Osteoblast (primary cell): ENCODE measurements around the gene KLLN. TPM values are rescaled to one million over a fixed set of nuclear protein-coding genes. Genes with fewer than 3 reads are reported as not detected.
"Not testable (repeated sequence)": the region's sequence is repeated elsewhere in the genome, so short reads cannot be mapped to it uniquely, and the experiment has no call there.

Experiments used
- DNase-seq: peaks from one replicate; pipeline ENCODE4 v3.0.0; 2011; ENCODE audit warnings: low spot score, mixed read lengths; ENCODE audit not compliant: insufficient read length; ENCODE audit errors: missing footprints
- H2AFZ ChIP-seq: 2 replicates; pipeline ENCODE4 v1.6.0; 2011; ENCODE audit warnings: mild to moderate bottlenecking, low read length
- H3K27ac ChIP-seq: 2 replicates; pipeline ENCODE4 v1.5.1; 2011; ENCODE audit warnings: mild to moderate bottlenecking, low read depth, low read length, moderate library complexity
- H3K27me3 ChIP-seq: 2 replicates; pipeline ENCODE4 v1.6.0; 2012; ENCODE audit warnings: mild to moderate bottlenecking, control low read depth, inconsistent platforms, low read length, moderate library complexity; ENCODE audit not compliant: insufficient read depth
- H3K36me3 ChIP-seq: 2 replicates; pipeline ENCODE4 v1.5.1; 2011; ENCODE audit warnings: mild to moderate bottlenecking, low read length, control low read depth, moderate library complexity; ENCODE audit not compliant: insufficient read depth
- H3K4me1 ChIP-seq: 2 replicates; pipeline ENCODE4 v1.5.1; 2011; ENCODE audit warnings: mild to moderate bottlenecking, low read length, control low read depth, moderate library complexity; ENCODE audit not compliant: insufficient read depth
- H3K4me2 ChIP-seq: 2 replicates; pipeline ENCODE4 v1.6.0; 2011; ENCODE audit warnings: mild to moderate bottlenecking, low read length; ENCODE audit not compliant: insufficient read depth
- H3K4me3 ChIP-seq: fragments of 200-600 bp; sonication (generic); 3 replicates; pipeline ENCODE4 v1.5.1; 2012; ENCODE audit warnings: mild to moderate bottlenecking, low read length, inconsistent platforms; ENCODE audit not compliant: insufficient read depth
- H3K79me2 ChIP-seq: 2 replicates; pipeline ENCODE4 v1.6.0; 2012; ENCODE audit warnings: mild to moderate bottlenecking, low read length, control low read depth, inconsistent platforms; ENCODE audit not compliant: insufficient read depth
- H3K9me3 ChIP-seq: 2 replicates; pipeline ENCODE4 v1.5.1; 2011; ENCODE audit warnings: low read depth, low read length, control low read depth
- H4K20me1 ChIP-seq: 2 replicates; pipeline ENCODE4 v1.6.0; 2012; ENCODE audit warnings: mild to moderate bottlenecking, low read length, control low read depth; ENCODE audit not compliant: insufficient read depth
- CTCF ChIP-seq: IDR thresholded peaks from 2 replicates; pipeline ENCODE4 v1.5.1; 2011; ENCODE audit warnings: mild to moderate bottlenecking, low read depth, low read length, moderate library complexity; ENCODE audit errors: extremely low read depth
- total RNA-seq: library from RNA; depleted of rRNA; stranded (reverse); fragments of >200 nt; gene quantifications from 2 replicates; pipeline ENCODE4 v1.2.3, GENCODE V29; 2012

Gene KLLN, protein sequence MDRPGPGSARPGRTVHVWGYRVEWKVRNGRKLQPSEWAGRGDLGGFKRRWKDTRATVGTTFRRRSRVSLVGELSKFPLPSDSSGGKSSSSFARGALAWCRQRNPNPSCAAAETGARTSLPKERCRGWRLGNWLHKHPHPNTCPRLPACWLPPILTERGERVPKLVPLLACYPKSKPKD
- total RNA-seq = 0.59 and 0.72 TPM in 2 replicates

- Histone ChIP-seq H3K4me1 (peaks cover 20% of the 10 kb centered on the region), H2AFZ (peak within 1 kb of the TSS; percentile 85), H3K4me3 (peak within 1 kb of the TSS; percentile 96), H4K20me1 (peaks cover 34% of the 10 kb centered on the region), H3K79me2 (peaks cover 43% of the 10 kb centered on the region), H3K36me3 (no peaks in the 10 kb centered on the region), H3K9me3 (no peaks in the 10 kb centered on the region), H3K4me2 (peak within 1 kb of the TSS; percentile 92), H3K27me3 (no peaks in the 10 kb centered on the region), H3K27ac (peak within 1 kb of the TSS; percentile 81)
- DNase-seq = peak; percentile 96
- no peak for TF ChIP-seq CTCF
Measured at GRCh38 chr10:87863053-87863943, at the start of gene KLLN, which contains the start of gene PTEN. TSS of gene KLLN (minus strand) at chr10:87863533. CDS start at chr10:87862487, 1,046 bp downstream. TSS of gene PTEN (plus strand) at chr10:87863625. CDS start at chr10:87864470, 845 bp downstream.

GRCh38 chr10:87903396-87903795 is 40.1 kb upstream of the KLLN start:
- H3K4me3 ChIP-seq, H2AFZ ChIP-seq, H4K20me1 ChIP-seq, H3K9me3 ChIP-seq, H3K27ac ChIP-seq, H3K4me2 ChIP-seq, H3K36me3 ChIP-seq, DNase-seq, H3K27me3 ChIP-seq, H3K4me1 ChIP-seq: not testable (repeated sequence)
- peaks cover 77% of the 10 kb centered on the region for H3K79me2 ChIP-seq

DNA sequence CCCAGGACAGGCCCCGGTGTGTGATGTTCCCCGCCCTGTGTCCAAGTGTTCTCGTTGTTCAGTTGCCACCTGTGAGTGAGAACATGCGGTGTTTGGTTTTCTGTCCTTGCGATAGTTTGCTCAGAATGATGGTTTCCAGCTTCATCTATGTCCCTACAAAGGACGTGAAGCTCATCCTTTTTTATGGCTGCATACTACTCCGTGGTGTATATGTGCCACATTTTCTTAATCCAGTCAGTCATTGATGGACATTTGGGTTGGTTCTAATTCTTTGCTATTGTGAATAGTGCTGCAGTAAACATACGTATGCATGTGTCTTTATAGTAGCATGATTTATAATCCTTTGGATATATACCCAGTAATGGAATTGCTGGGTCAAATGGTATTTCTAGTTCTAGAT is 34.6 kb upstream of the KLLN start:
- not testable (repeated sequence) for H3K4me1 ChIP-seq, H3K4me2 ChIP-seq, H2AFZ ChIP-seq, DNase-seq, H3K4me3 ChIP-seq, H3K27me3 ChIP-seq, H3K9me3 ChIP-seq, H3K27ac ChIP-seq
- peaks cover 14% of the 10 kb centered on the region for H4K20me1 ChIP-seq
- H3K36me3 ChIP-seq = peaks cover 13% of the 10 kb centered on the region
- H3K79me2 ChIP-seq = peaks cover 76% of the 10 kb centered on the region

DNA sequence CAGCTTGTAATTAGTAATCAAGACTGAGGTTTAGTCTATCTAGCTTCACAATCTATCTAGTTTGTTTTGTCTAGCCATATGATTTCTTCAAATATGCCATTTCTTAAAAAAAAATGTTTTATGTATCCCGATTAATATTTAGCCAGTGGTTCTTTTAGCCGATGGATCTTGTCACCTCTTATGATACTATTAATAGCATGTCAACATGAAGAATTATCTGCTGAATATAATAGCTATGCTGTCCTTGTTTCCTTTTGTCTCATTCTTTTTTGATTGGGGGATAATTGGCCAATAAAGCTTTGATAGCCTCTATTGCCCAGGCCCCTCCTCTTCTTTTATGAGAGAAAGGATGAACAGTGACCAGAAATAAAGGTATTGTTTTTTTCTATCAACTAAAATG is 32.9 kb upstream of the KLLN start:
- TF ChIP-seq CTCF = no peak
- Histone ChIP-seq H2AFZ (no peak overlapping the region), H3K36me3 (peaks cover 13% of the 10 kb centered on the region), H3K9me3 (no peaks in the 10 kb centered on the region), H3K4me3 (no peak overlapping the region), H3K4me2 (no peak overlapping the region), H3K79me2 (peaks cover 79% of the 10 kb centered on the region), H4K20me1 (peaks cover 21% of the 10 kb centered on the region), H3K27me3 (no peaks in the 10 kb centered on the region), H3K4me1 (no peaks in the 10 kb centered on the region), H3K27ac (peak overlapping the region; percentile 28)
- no peak for DNase-seq
